Osteocyte (in vitro differentiated cells): ENCODE measurements around the gene PRKCQ. TPM values are rescaled to one million over a fixed set of nuclear protein-coding genes. Genes with fewer than 3 reads are reported as not detected.
"Not testable (repeated sequence)": the region's sequence is repeated elsewhere in the genome, so short reads cannot be mapped to it uniquely, and the experiment has no call there.

Experiments used
- DNase-seq: peaks from one replicate; pipeline ENCODE4 v3.0.0; 2021; ENCODE audit warnings: mixed read lengths; ENCODE audit not compliant: unreplicated experiment; ENCODE audit errors: extremely low spot score
- H3K27ac Mint-ChIP-seq: one replicate; pipeline ENCODE4 v1.8.0; 2021; ENCODE audit warnings: mild to moderate bottlenecking, mixed read lengths; ENCODE audit not compliant: unreplicated experiment
- H3K27me3 Mint-ChIP-seq: one replicate; pipeline ENCODE4 v1.8.0; 2021; ENCODE audit warnings: mixed read lengths; ENCODE audit not compliant: unreplicated experiment
- H3K36me3 Mint-ChIP-seq: one replicate; pipeline ENCODE4 v1.8.0; 2021; ENCODE audit warnings: mixed read lengths; ENCODE audit not compliant: unreplicated experiment
- H3K4me1 Mint-ChIP-seq: one replicate; pipeline ENCODE4 v1.8.0; 2021; ENCODE audit warnings: mixed read lengths; ENCODE audit not compliant: unreplicated experiment
- H3K4me3 Mint-ChIP-seq: one replicate; pipeline ENCODE4 v1.8.0; 2021; ENCODE audit warnings: mild to moderate bottlenecking, moderate library complexity, mixed read lengths; ENCODE audit not compliant: unreplicated experiment
- H3K9me3 Mint-ChIP-seq: one replicate; pipeline ENCODE4 v1.8.0; 2021; ENCODE audit warnings: mixed read lengths; ENCODE audit not compliant: unreplicated experiment
- CTCF ChIP-seq: fragments of 200-600 bp; sonication (generic); IDR thresholded peaks from 2 replicates; pipeline ENCODE4 v1.5.0; 2021; ENCODE audit warnings: antibody characterized with exemption, mild to moderate bottlenecking, moderate library complexity
- total RNA-seq: library from RNA; stranded (reverse); gene quantifications from 2 replicates; pipeline ENCODE4 v1.2.1, GENCODE V29; 2021

PRKCQ gene
- total RNA-seq, 1 donor from 2014 or later = 0.11 TPM

- TF ChIP-seq CTCF = no peak
- H3K27me3 Mint-ChIP-seq = no peaks in the 10 kb centered on the region
- peak overlapping the region; percentile 43 for H3K27ac Mint-ChIP-seq
- H3K9me3 Mint-ChIP-seq = peaks cover 8% of the 10 kb centered on the region
- peaks cover 3% of the 10 kb centered on the region for H3K4me1 Mint-ChIP-seq
- no peaks in the 10 kb centered on the region for H3K36me3 Mint-ChIP-seq
- DNase-seq = no peak
- no peak overlapping the region for H3K4me3 Mint-ChIP-seq
Observed at GRCh38 chr10:6473901-6474370, 106.1 kb downstream of the PRKCQ start.

GRCh38 chr10:6473430-6473829 is 106.6 kb downstream of the PRKCQ start:
- Mint-ChIP-seq H3K4me1 (peaks cover 3% of the 10 kb centered on the region), H3K36me3 (no peaks in the 10 kb centered on the region), H3K27me3 (peaks cover under 1% of the 10 kb centered on the region), H3K9me3 (peaks cover 8% of the 10 kb centered on the region), H3K27ac (no peak overlapping the region), H3K4me3 (no peak overlapping the region)
- no peak for TF ChIP-seq CTCF
- no peak for DNase-seq

- not testable (repeated sequence) for H3K27ac Mint-ChIP-seq, H3K4me1 Mint-ChIP-seq, H3K36me3 Mint-ChIP-seq, H3K9me3 Mint-ChIP-seq, H3K4me3 Mint-ChIP-seq, H3K27me3 Mint-ChIP-seq, DNase-seq
Observed at GRCh38 chr10:6472710-6473005, 107.4 kb downstream of the PRKCQ start.

- Mint-ChIP-seq H3K36me3 (no peaks in the 10 kb centered on the region), H3K4me3 (no peak overlapping the region), H3K4me1 (peaks cover 3% of the 10 kb centered on the region), H3K27me3 (peaks cover 9% of the 10 kb centered on the region), H3K9me3 (peaks cover 8% of the 10 kb centered on the region), H3K27ac (no peak overlapping the region)
- no peak for TF ChIP-seq CTCF
- DNase-seq = no peak
Observed at GRCh38 chr10:6470894-6471618, 109.0 kb downstream of the PRKCQ start.

- Mint-ChIP-seq H3K4me1 (peaks cover 3% of the 10 kb centered on the region), H3K27ac (no peak overlapping the region), H3K36me3 (no peaks in the 10 kb centered on the region), H3K27me3 (peaks cover 9% of the 10 kb centered on the region), H3K4me3 (no peak overlapping the region), H3K9me3 (peaks cover 8% of the 10 kb centered on the region)
- no peak for DNase-seq
- TF ChIP-seq CTCF = no peak
Observed at GRCh38 chr10:6469661-6470060, 110.4 kb downstream of the PRKCQ start.
